Measurements from ENCODE around the gene BAZ1A. TPM values are rescaled to one million over a fixed set of nuclear protein-coding genes. Genes with fewer than 3 reads are reported as not detected.
A peak's percentile ranks its signal among the peaks of the same experiment; 100 is the strongest.

The BAZ1A gene
- polyA plus RNA-seq (2013, experiment 1 of 2): 68.9 TPM
- polyA plus RNA-seq (2013, experiment 2 of 2): 68.1 TPM

GRCh38 chr14:34875031-34875922 lies at the start of gene BAZ1A:
Gene BAZ1A, minus strand, starts transcription at chr14:34875360. Its CDS starts 756 bp downstream, at chr14:34874604.
- Histone ChIP-seq H3K27ac (ENCODE audit: low read depth, low read length) (peak within 1 kb of the TSS; percentile 93), H2BK120ac (ENCODE audit: low read depth, low read length) (no peak within 1 kb of the TSS), H4K8ac (ENCODE audit: low read depth, low read length) (no peak within 1 kb of the TSS), H2BK15ac (replicated peaks; ENCODE audit: low read depth) (no peak within 1 kb of the TSS), H3K27me3 (ENCODE audit: insufficient read depth, low read length, poor library complexity) (no peaks in the 10 kb centered on the region), H4K5ac (ENCODE audit: low read length) (no peak within 1 kb of the TSS), H3K23ac (ENCODE audit: low read length) (peak within 1 kb of the TSS; percentile 60), H3K36me3 (ENCODE audit: control insufficient read depth, insufficient read depth, low read length) (no peaks in the 10 kb centered on the region), H3K56ac (ENCODE audit: low read length) (peak within 1 kb of the TSS; percentile 96), H2BK5ac (ENCODE audit: low read length) (peak within 1 kb of the TSS; percentile 10), H3K4ac (ENCODE audit: low read depth, low read length) (peak within 1 kb of the TSS; percentile 20), H3K4me3 (ENCODE audit: low read length) (peak within 1 kb of the TSS; percentile 84), H3K18ac (ENCODE audit: low read length) (peak within 1 kb of the TSS; percentile 94), H2AK5ac (ENCODE audit: low read length) (no peak within 1 kb of the TSS), H3K4me1 (ENCODE audit: control insufficient read depth, low read depth, low read length) (no peaks in the 10 kb centered on the region), H3K79me1 (ENCODE audit: low read length) (peaks cover 2% of the 10 kb centered on the region), H3K4me2 (ENCODE audit: low read length) (peak within 1 kb of the TSS; percentile 82), H3K9ac (ENCODE audit: low read length) (peak within 1 kb of the TSS; percentile 92), H3K79me2 (ENCODE audit: control insufficient read depth, insufficient read depth, low read length) (peaks cover 19% of the 10 kb centered on the region)
- WGBS (ENCODE audit: extremely low coverage, insufficient coverage, low lambda C conversion rate): no CpG with 5 or more reads among the region's 46 CpGs
- peak; percentile 92 for DNase-seq

DNA sequence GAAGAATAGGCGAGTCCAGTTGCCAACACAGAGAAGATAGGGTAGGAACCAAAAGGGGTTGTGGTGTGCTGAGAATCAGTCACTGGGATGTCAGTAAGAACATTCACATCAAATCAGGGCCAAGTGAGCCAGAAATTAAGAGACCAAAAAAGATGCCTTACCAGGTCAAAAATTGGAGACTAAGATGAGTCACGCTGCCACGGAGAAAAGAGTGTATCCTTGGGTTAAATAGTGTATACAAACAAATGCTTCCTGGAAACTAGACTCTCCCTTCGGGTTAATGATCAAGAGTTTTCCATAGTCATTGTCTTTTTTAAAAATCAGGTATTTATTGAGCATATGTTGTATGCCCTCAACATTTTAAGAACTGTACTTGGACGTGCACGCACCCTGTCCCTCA lies 45.2 kb upstream of the BAZ1A start:
- H2AK5ac ChIP-seq (ENCODE audit: low read length): no peak overlapping the region
- H2BK120ac ChIP-seq (ENCODE audit: low read depth, low read length): no peak overlapping the region
- H3K27me3 ChIP-seq (ENCODE audit: insufficient read depth, low read length, poor library complexity): no peaks in the 10 kb centered on the region
- H3K4me1 ChIP-seq (ENCODE audit: control insufficient read depth, low read depth, low read length): no peaks in the 10 kb centered on the region
- no peak for DNase-seq
- no peak overlapping the region for H3K4ac ChIP-seq (ENCODE audit: low read depth, low read length)
- H2BK5ac ChIP-seq (ENCODE audit: low read length): no peak overlapping the region
- H3K36me3 ChIP-seq (ENCODE audit: control insufficient read depth, insufficient read depth, low read length): no peaks in the 10 kb centered on the region
- no peak overlapping the region for H3K27ac ChIP-seq (ENCODE audit: low read depth, low read length)
- H2BK15ac ChIP-seq (replicated peaks; ENCODE audit: low read depth): no peak overlapping the region
- H3K23ac ChIP-seq (ENCODE audit: low read length): no peak overlapping the region
- no peak overlapping the region for H3K4me3 ChIP-seq (ENCODE audit: low read length)
- H3K79me1 ChIP-seq (ENCODE audit: low read length): no peaks in the 10 kb centered on the region
- no peak overlapping the region for H3K9ac ChIP-seq (ENCODE audit: low read length)
- no CpG with 5 or more reads among the region's 6 CpGs for WGBS (ENCODE audit: extremely low coverage, insufficient coverage, low lambda C conversion rate)
- no peak overlapping the region for H3K4me2 ChIP-seq (ENCODE audit: low read length)
- no peaks in the 10 kb centered on the region for H3K79me2 ChIP-seq (ENCODE audit: control insufficient read depth, insufficient read depth, low read length)
- H3K56ac ChIP-seq (ENCODE audit: low read length): no peak overlapping the region
- H4K5ac ChIP-seq (ENCODE audit: low read length): no peak overlapping the region
- no peak overlapping the region for H3K18ac ChIP-seq (ENCODE audit: low read length)
- H4K8ac ChIP-seq (ENCODE audit: low read depth, low read length): no peak overlapping the region

GRCh38 chr14:34913619-34914018 lies 38.5 kb upstream of the BAZ1A start:
- Histone ChIP-seq H2BK120ac (ENCODE audit: low read depth, low read length) (no peak overlapping the region), H3K27me3 (ENCODE audit: insufficient read depth, low read length, poor library complexity) (no peaks in the 10 kb centered on the region), H3K4me1 (ENCODE audit: control insufficient read depth, low read depth, low read length) (no peaks in the 10 kb centered on the region), H3K27ac (ENCODE audit: low read depth, low read length) (no peak overlapping the region), H3K79me2 (ENCODE audit: control insufficient read depth, insufficient read depth, low read length) (no peaks in the 10 kb centered on the region), H2BK5ac (ENCODE audit: low read length) (no peak overlapping the region), H3K79me1 (ENCODE audit: low read length) (no peaks in the 10 kb centered on the region), H3K56ac (ENCODE audit: low read length) (no peak overlapping the region), H4K5ac (ENCODE audit: low read length) (no peak overlapping the region), H3K18ac (ENCODE audit: low read length) (no peak overlapping the region), H4K8ac (ENCODE audit: low read depth, low read length) (no peak overlapping the region), H3K23ac (ENCODE audit: low read length) (no peak overlapping the region), H3K4ac (ENCODE audit: low read depth, low read length) (no peak overlapping the region), H3K36me3 (ENCODE audit: control insufficient read depth, insufficient read depth, low read length) (no peaks in the 10 kb centered on the region), H2AK5ac (ENCODE audit: low read length) (no peak overlapping the region), H2BK15ac (replicated peaks; ENCODE audit: low read depth) (no peak overlapping the region), H3K9ac (ENCODE audit: low read length) (no peak overlapping the region), H3K4me3 (ENCODE audit: low read length) (no peak overlapping the region), H3K4me2 (ENCODE audit: low read length) (no peak overlapping the region)
- DNase-seq: no peak
- WGBS (ENCODE audit: extremely low coverage, insufficient coverage, low lambda C conversion rate): no CpG with 5 or more reads among the region's 2 CpGs

- H4K8ac ChIP-seq (ENCODE audit: low read depth, low read length): no peak overlapping the region
- no peak overlapping the region for H3K23ac ChIP-seq (ENCODE audit: low read length)
- H2BK15ac ChIP-seq (replicated peaks; ENCODE audit: low read depth): no peak overlapping the region
- no peak overlapping the region for H3K56ac ChIP-seq (ENCODE audit: low read length)
- no peaks in the 10 kb centered on the region for H3K4me1 ChIP-seq (ENCODE audit: control insufficient read depth, low read depth, low read length)
- H2BK5ac ChIP-seq (ENCODE audit: low read length): no peak overlapping the region
- no peak overlapping the region for H2AK5ac ChIP-seq (ENCODE audit: low read length)
- DNase-seq: no peak
- H3K4ac ChIP-seq (ENCODE audit: low read depth, low read length): no peak overlapping the region
- H3K79me1 ChIP-seq (ENCODE audit: low read length): no peaks in the 10 kb centered on the region
- no peak overlapping the region for H2BK120ac ChIP-seq (ENCODE audit: low read depth, low read length)
- no peak overlapping the region for H3K4me3 ChIP-seq (ENCODE audit: low read length)
- no peaks in the 10 kb centered on the region for H3K36me3 ChIP-seq (ENCODE audit: control insufficient read depth, insufficient read depth, low read length)
- H3K18ac ChIP-seq (ENCODE audit: low read length): no peak overlapping the region
- H3K9ac ChIP-seq (ENCODE audit: low read length): no peak overlapping the region
- no peaks in the 10 kb centered on the region for H3K79me2 ChIP-seq (ENCODE audit: control insufficient read depth, insufficient read depth, low read length)
- no peak overlapping the region for H4K5ac ChIP-seq (ENCODE audit: low read length)
- no peak overlapping the region for H3K27ac ChIP-seq (ENCODE audit: low read depth, low read length)
- no peaks in the 10 kb centered on the region for H3K27me3 ChIP-seq (ENCODE audit: insufficient read depth, low read length, poor library complexity)
- WGBS (ENCODE audit: extremely low coverage, insufficient coverage, low lambda C conversion rate): no CpG with 5 or more reads among the region's 8 CpGs
- no peak overlapping the region for H3K4me2 ChIP-seq (ENCODE audit: low read length)
Measured at GRCh38 chr14:34912966-34913365, 37.8 kb upstream of the BAZ1A start.

- H3K9ac ChIP-seq (ENCODE audit: low read length): no peak overlapping the region
- no peak overlapping the region for H3K4me2 ChIP-seq (ENCODE audit: low read length)
- no peak overlapping the region for H2BK15ac ChIP-seq (replicated peaks; ENCODE audit: low read depth)
- no peaks in the 10 kb centered on the region for H3K79me2 ChIP-seq (ENCODE audit: control insufficient read depth, insufficient read depth, low read length)
- H4K5ac ChIP-seq (ENCODE audit: low read length): no peak overlapping the region
- H3K27ac ChIP-seq (ENCODE audit: low read depth, low read length): no peak overlapping the region
- H3K36me3 ChIP-seq (ENCODE audit: control insufficient read depth, insufficient read depth, low read length): no peaks in the 10 kb centered on the region
- H2AK5ac ChIP-seq (ENCODE audit: low read length): no peak overlapping the region
- no peaks in the 10 kb centered on the region for H3K79me1 ChIP-seq (ENCODE audit: low read length)
- H3K4me1 ChIP-seq (ENCODE audit: control insufficient read depth, low read depth, low read length): no peaks in the 10 kb centered on the region
- DNase-seq: peak; percentile 25
- WGBS (ENCODE audit: extremely low coverage, insufficient coverage, low lambda C conversion rate): no CpG with 5 or more reads among the region's 3 CpGs
- H2BK5ac ChIP-seq (ENCODE audit: low read length): no peak overlapping the region
- H3K4me3 ChIP-seq (ENCODE audit: low read length): no peak overlapping the region
- no peaks in the 10 kb centered on the region for H3K27me3 ChIP-seq (ENCODE audit: insufficient read depth, low read length, poor library complexity)
- H4K8ac ChIP-seq (ENCODE audit: low read depth, low read length): no peak overlapping the region
- H2BK120ac ChIP-seq (ENCODE audit: low read depth, low read length): no peak overlapping the region
- H3K18ac ChIP-seq (ENCODE audit: low read length): no peak overlapping the region
- H3K4ac ChIP-seq (ENCODE audit: low read depth, low read length): no peak overlapping the region
- no peak overlapping the region for H3K56ac ChIP-seq (ENCODE audit: low read length)
- H3K23ac ChIP-seq (ENCODE audit: low read length): no peak overlapping the region
Measured at GRCh38 chr14:34912182-34912581, 37.0 kb upstream of the BAZ1A start.

Measured in mesendoderm (in vitro differentiated cells).